SK-N-SH (cell line): ENCODE results near the gene TMEM232. TPM values are rescaled to one million over a fixed set of nuclear protein-coding genes. Genes with fewer than 3 reads are reported as not detected.

Source experiments
- CTCF ChIA-PET: fragments of 300-600, 350-600 bp; formaldehyde crosslinking; extraction: SDS; loops from one replicate; lab custom pipeline; 2021; lab: Yijun Ruan, JAX
- POLR2A ChIA-PET: fragments of 350-600 bp; sonication (Branson Sonifier 250); formaldehyde crosslinking; extraction: SDS; loops from one replicate; lab custom pipeline; 2020; ENCODE audit warnings: antibody characterized with exemption, inconsistent platforms; lab: Yijun Ruan, JAX
- DNase-seq: peaks from one replicate; pipeline ENCODE4 v3.0.0; 2012
- H2AFZ ChIP-seq: fragments of 200-600 bp; sonication (generic); 2 replicates; pipeline ENCODE4 v1.8.1; 2016; ENCODE audit warnings: antibody characterized with exemption, mild to moderate bottlenecking, low read depth
- H3F3A ChIP-seq: fragments of 200-600 bp; sonication (generic); replicated peaks from 2 replicates; pipeline ENCODE3; 2016; ENCODE audit warnings: antibody characterized with exemption, mild to moderate bottlenecking; ENCODE audit not compliant: insufficient read depth
- H3K27ac ChIP-seq, 2 experiments: fragments of 200-500 bp in 1 of 2; fragments of 200-600 bp in 1 of 2; sonication (Bioruptor generic) in 1 of 2; sonication (generic), shearing (Covaris generic) in 1 of 2; 2 replicates each; pipeline versions ENCODE4 v1.5.1 to v1.6.1; 2014 to 2016; ENCODE audit warnings: low read depth in 2 of 2, inconsistent platforms in 1 of 2, low read length in 1 of 2, mild to moderate bottlenecking in 1 of 2, mixed read lengths in 1 of 2
- H3K27me3 ChIP-seq: fragments of 200-600 bp; sonication (generic), shearing (Covaris generic); 2 replicates; pipeline ENCODE4 v1.6.1; 2016; ENCODE audit warnings: mixed run types; ENCODE audit not compliant: insufficient read depth
- H3K36me3 ChIP-seq, 2 experiments: fragments of 200-500 bp in 1 of 2; fragments of 200-600 bp in 1 of 2; sonication (Bioruptor generic) in 1 of 2; sonication (generic) in 1 of 2; replicated peaks in 1 of 2; 2 replicates each; pipeline versions ENCODE3 to v1.5.1; 2014 to 2016; ENCODE audit warnings: low read length in 1 of 2, mild to moderate bottlenecking in 1 of 2; ENCODE audit not compliant: insufficient read depth in 2 of 2, control insufficient read depth in 1 of 2
- H3K4me1 ChIP-seq, 2 experiments: fragments of 200-500 bp in 1 of 2; fragments of 200-600 bp in 1 of 2; sonication (Bioruptor generic) in 1 of 2; sonication (generic), shearing (Covaris generic) in 1 of 2; 2 replicates each; pipeline versions ENCODE4 v1.5.1 to v1.6.1; 2014 to 2016; ENCODE audit warnings: low read depth in 1 of 2, low read length in 1 of 2, mixed run types in 1 of 2; ENCODE audit not compliant: insufficient read depth in 2 of 2, control insufficient read depth in 1 of 2
- H3K4me2 ChIP-seq: fragments of 200-600 bp; sonication (generic), shearing (Covaris generic); 2 replicates; pipeline ENCODE4 v1.6.1; 2017; ENCODE audit warnings: mixed run types
- H3K4me3 ChIP-seq, 2 experiments: fragments of 200-500 bp in 1 of 2; fragments of 200-600 bp in 1 of 2; sonication (Bioruptor generic) in 1 of 2; sonication (generic), shearing (Covaris generic) in 1 of 2; 2 replicates each; pipeline versions ENCODE4 v1.5.1 to v1.8.1; 2014 to 2016; ENCODE audit warnings: low read depth in 2 of 2, inconsistent platforms in 1 of 2, low read length in 1 of 2, mild to moderate bottlenecking in 1 of 2, mixed read lengths in 1 of 2, moderate library complexity in 1 of 2
- H3K79me2 ChIP-seq: fragments of 200-600 bp; sonication (generic); 2 replicates; pipeline ENCODE4 v1.8.1; 2017; ENCODE audit warnings: mild to moderate bottlenecking; ENCODE audit not compliant: insufficient read depth
- H3K9ac ChIP-seq: fragments of 200-600 bp; sonication (generic); 2 replicates; pipeline ENCODE4 v1.6.1; 2017; ENCODE audit warnings: mixed run types
- H3K9me2 ChIP-seq: fragments of 200-600 bp; sonication (generic); 2 replicates; pipeline ENCODE4 v1.6.1; 2017; ENCODE audit warnings: mixed run types
- H3K9me3 ChIP-seq: fragments of 200-600 bp; sonication (generic); 2 replicates; pipeline ENCODE4 v1.6.1; 2017; ENCODE audit warnings: mixed run types, mild to moderate bottlenecking, moderate library complexity
- H4K20me1 ChIP-seq: fragments of 200-600 bp; sonication (generic); 2 replicates; pipeline ENCODE4 v1.6.1; 2017; ENCODE audit warnings: mild to moderate bottlenecking, mixed run types; ENCODE audit not compliant: insufficient read depth
- CTCF ChIP-seq: fragments of 200-600 bp; sonication (generic); IDR thresholded peaks from 2 replicates; pipeline ENCODE4 v1.6.1; 2017; ENCODE audit warnings: antibody characterized with exemption, mild to moderate bottlenecking, moderate library complexity
- ELF1 ChIP-seq: IDR thresholded peaks from 2 replicates; pipeline ENCODE4 v1.4.0; 2012
- EP300 ChIP-seq, 2 experiments: IDR thresholded peaks; 2 replicates each; pipeline versions ENCODE4 v1.4.0 to v1.6.1; 2012; ENCODE audit warnings: borderline replicate concordance in 1 of 2, low read depth in 1 of 2, low read length in 1 of 2
- EZH2phosphoT487 ChIP-seq: fragments of 200-600 bp; sonication (generic); IDR thresholded peaks from 2 replicates; pipeline ENCODE4 v1.6.1; 2017; ENCODE audit warnings: low read depth, mixed run types, mild to moderate bottlenecking, antibody characterized with exemption, moderate library complexity, borderline replicate concordance
- FOXJ3 ChIP-seq: sonication (generic); formaldehyde crosslinking; IDR thresholded peaks from 2 replicates; pipeline ENCODE4 v1.5.1; 2020; ENCODE audit warnings: mild to moderate bottlenecking, missing genetic modification reagents
- GABPA ChIP-seq: IDR thresholded peaks from 2 replicates; pipeline ENCODE4 v1.4.0; 2012; ENCODE audit warnings: low read depth, mild to moderate bottlenecking
- GATA2 ChIP-seq: sonication (generic); formaldehyde crosslinking; IDR thresholded peaks from 2 replicates; pipeline ENCODE4 v1.5.0; 2020; ENCODE audit warnings: mild to moderate bottlenecking, missing genetic modification reagents
- JUND ChIP-seq: IDR thresholded peaks from 2 replicates; pipeline ENCODE4 v1.4.0; 2012
- MXI1 ChIP-seq: IDR thresholded peaks from 2 replicates; pipeline ENCODE4 v1.6.1; 2012; ENCODE audit warnings: mild to moderate bottlenecking, low read depth, low read length, improper control_type of control experiment
- NRF1 ChIP-seq: IDR thresholded peaks from 2 replicates; pipeline ENCODE4 v1.6.1; 2012; ENCODE audit warnings: low read depth, mild to moderate bottlenecking, low read length
- SIN3A ChIP-seq: IDR thresholded peaks from 2 replicates; pipeline ENCODE4 v1.6.1; 2012; ENCODE audit warnings: low read depth, mild to moderate bottlenecking, low read length, moderate library complexity, borderline replicate concordance
- TCF12 ChIP-seq: IDR thresholded peaks from 2 replicates; pipeline ENCODE4 v1.4.0; 2012
- TEAD4 ChIP-seq: IDR thresholded peaks from 2 replicates; pipeline ENCODE4 v1.4.0; 2012; ENCODE audit warnings: mild to moderate bottlenecking, borderline replicate concordance; ENCODE audit not compliant: insufficient read depth
- YY1 ChIP-seq: IDR thresholded peaks from 2 replicates; pipeline ENCODE4 v1.4.0; 2012; ENCODE audit warnings: low read depth, mild to moderate bottlenecking
- WGBS: methylation state at CpG from one replicate; pipeline ENCODE4 v1.1.6; 2017; ENCODE audit warnings: low lambda C conversion rate; 5-methylcytosine and 5-hydroxymethylcytosine counted together
- polyA plus RNA-seq, 3 experiments: library from polyadenylated mRNA; depleted of rRNA; stranded (reverse); fragments of >200 nt; gene quantifications; 2 replicates each; pipeline ENCODE4 v1.2.3, GENCODE V29; 2012
- TF ChIP-seq, protein P1 (sequence below): IDR thresholded peaks from 2 replicates; pipeline ENCODE4 v1.4.0; 2012; ENCODE audit warnings: low read depth
- TF ChIP-seq, protein P2 (sequence below): IDR thresholded peaks from 2 replicates; pipeline ENCODE4 v1.6.1; 2012; ENCODE audit warnings: mild to moderate bottlenecking, low read depth, low read length, moderate library complexity
- TF ChIP-seq, protein P3 (sequence below): fragments of 150-350 bp; IDR thresholded peaks from 2 replicates; pipeline ENCODE4 v1.6.1; 2016; ENCODE audit warnings: mild to moderate bottlenecking, low read depth, low read length
- TF ChIP-seq, protein P4 (sequence below): IDR thresholded peaks from 2 replicates; pipeline ENCODE4; 2012

TMEM232 gene
- polyA plus RNA-seq, 1 of the 3 experiments (the other 2 are of a cell fraction) = 0.66 TPM

DNA sequence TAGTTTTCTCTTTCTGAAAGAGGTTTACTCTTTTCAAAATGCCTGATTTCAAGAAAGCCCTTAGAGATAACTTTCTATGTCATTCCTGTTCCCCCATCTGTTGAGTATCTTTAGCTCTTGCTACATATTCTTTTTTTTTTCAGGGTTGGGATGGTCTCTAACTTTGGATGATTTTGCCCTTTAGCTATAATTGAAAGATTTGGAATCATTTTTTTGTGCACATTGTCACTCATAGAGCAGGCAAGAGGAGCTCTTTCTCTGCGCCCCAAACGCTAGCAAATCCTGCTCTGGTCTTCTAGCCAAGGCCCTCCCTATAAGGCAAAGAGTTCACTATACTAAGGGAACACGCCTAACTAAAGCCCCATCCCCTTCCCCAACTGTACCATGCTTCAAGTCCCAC is 316.9 kb downstream of the TMEM232 start (continued):
- TF ChIP-seq CTCF = no peak
- no peak for TF ChIP-seq JUND
- TF ChIP-seq GATA2 (CRISPR knock-in tag) = no peak
- TF ChIP-seq MXI1 = no peak
- no peak for TF ChIP-seq GABPA
- TF ChIP-seq, protein P1, sequence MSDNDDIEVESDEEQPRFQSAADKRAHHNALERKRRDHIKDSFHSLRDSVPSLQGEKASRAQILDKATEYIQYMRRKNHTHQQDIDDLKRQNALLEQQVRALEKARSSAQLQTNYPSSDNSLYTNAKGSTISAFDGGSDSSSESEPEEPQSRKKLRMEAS = no peak
- TF ChIP-seq, protein P2, sequence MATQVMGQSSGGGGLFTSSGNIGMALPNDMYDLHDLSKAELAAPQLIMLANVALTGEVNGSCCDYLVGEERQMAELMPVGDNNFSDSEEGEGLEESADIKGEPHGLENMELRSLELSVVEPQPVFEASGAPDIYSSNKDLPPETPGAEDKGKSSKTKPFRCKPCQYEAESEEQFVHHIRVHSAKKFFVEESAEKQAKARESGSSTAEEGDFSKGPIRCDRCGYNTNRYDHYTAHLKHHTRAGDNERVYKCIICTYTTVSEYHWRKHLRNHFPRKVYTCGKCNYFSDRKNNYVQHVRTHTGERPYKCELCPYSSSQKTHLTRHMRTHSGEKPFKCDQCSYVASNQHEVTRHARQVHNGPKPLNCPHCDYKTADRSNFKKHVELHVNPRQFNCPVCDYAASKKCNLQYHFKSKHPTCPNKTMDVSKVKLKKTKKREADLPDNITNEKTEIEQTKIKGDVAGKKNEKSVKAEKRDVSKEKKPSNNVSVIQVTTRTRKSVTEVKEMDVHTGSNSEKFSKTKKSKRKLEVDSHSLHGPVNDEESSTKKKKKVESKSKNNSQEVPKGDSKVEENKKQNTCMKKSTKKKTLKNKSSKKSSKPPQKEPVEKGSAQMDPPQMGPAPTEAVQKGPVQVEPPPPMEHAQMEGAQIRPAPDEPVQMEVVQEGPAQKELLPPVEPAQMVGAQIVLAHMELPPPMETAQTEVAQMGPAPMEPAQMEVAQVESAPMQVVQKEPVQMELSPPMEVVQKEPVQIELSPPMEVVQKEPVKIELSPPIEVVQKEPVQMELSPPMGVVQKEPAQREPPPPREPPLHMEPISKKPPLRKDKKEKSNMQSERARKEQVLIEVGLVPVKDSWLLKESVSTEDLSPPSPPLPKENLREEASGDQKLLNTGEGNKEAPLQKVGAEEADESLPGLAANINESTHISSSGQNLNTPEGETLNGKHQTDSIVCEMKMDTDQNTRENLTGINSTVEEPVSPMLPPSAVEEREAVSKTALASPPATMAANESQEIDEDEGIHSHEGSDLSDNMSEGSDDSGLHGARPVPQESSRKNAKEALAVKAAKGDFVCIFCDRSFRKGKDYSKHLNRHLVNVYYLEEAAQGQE = no peak
- no peak for TF ChIP-seq ELF1
- no peak for TF ChIP-seq FOXJ3 (CRISPR knock-in tag)
- TF ChIP-seq TCF12 = no peak

GRCh38 chr5:110402562-110402961 is 323.9 kb downstream of the TMEM232 start:
- CTCF ChIA-PET = no interaction called here
- no peak overlapping the region for H3K4me2 ChIP-seq
- H4K20me1 ChIP-seq = no peaks in the 10 kb centered on the region
- no peak overlapping the region for H3K9ac ChIP-seq
- no peak overlapping the region for H2AFZ ChIP-seq
- no peaks in the 10 kb centered on the region for H3K36me3 ChIP-seq
- 81% methylated on average over 1 of the region's 1 CpG for WGBS
- no peaks in the 10 kb centered on the region for H3K9me2 ChIP-seq
- H3K9me3 ChIP-seq = no peaks in the 10 kb centered on the region
- no peaks in the 10 kb centered on the region for H3K27me3 ChIP-seq
- H3K27ac ChIP-seq = no peak overlapping the region
- POLR2A ChIA-PET = no interaction called here
- no peaks in the 10 kb centered on the region for H3K79me2 ChIP-seq
- TF ChIP-seq MXI1 (no peak), GATA2 (CRISPR knock-in tag) (no peak), SIN3A (no peak), EZH2phosphoT487 (no peak), EP300 (IDR thresholded peaks at IDR 0.05; ENCODE audit: borderline replicate concordance in 1 of 2, low read depth in 1 of 2, low read length in 1 of 2) (no peak), YY1 (no peak), TEAD4 (no peak), NRF1 (no peak), CTCF (no peak)
- TF ChIP-seq, protein P3, sequence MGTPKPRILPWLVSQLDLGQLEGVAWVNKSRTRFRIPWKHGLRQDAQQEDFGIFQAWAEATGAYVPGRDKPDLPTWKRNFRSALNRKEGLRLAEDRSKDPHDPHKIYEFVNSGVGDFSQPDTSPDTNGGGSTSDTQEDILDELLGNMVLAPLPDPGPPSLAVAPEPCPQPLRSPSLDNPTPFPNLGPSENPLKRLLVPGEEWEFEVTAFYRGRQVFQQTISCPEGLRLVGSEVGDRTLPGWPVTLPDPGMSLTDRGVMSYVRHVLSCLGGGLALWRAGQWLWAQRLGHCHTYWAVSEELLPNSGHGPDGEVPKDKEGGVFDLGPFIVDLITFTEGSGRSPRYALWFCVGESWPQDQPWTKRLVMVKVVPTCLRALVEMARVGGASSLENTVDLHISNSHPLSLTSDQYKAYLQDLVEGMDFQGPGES = no peak
- TF ChIP-seq, protein P4, sequence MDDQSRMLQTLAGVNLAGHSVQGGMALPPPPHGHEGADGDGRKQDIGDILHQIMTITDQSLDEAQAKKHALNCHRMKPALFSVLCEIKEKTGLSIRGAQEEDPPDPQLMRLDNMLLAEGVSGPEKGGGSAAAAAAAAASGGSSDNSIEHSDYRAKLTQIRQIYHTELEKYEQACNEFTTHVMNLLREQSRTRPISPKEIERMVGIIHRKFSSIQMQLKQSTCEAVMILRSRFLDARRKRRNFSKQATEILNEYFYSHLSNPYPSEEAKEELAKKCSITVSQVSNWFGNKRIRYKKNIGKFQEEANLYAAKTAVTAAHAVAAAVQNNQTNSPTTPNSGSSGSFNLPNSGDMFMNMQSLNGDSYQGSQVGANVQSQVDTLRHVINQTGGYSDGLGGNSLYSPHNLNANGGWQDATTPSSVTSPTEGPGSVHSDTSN = no peak
- TF ChIP-seq, all 33 proteins: peak for 0
- DNase-seq = no peak
- no peak overlapping the region for H3K4me3 ChIP-seq
- no peaks in the 10 kb centered on the region for H3F3A ChIP-seq
- H3K4me1 ChIP-seq = no peaks in the 10 kb centered on the region
